ENCODE data around the gene NCF2.

GRCh38 chr1:183596500-183596899 is 6.2 kb upstream of the NCF2 start:
- TF ChIP-seq, protein P1, sequence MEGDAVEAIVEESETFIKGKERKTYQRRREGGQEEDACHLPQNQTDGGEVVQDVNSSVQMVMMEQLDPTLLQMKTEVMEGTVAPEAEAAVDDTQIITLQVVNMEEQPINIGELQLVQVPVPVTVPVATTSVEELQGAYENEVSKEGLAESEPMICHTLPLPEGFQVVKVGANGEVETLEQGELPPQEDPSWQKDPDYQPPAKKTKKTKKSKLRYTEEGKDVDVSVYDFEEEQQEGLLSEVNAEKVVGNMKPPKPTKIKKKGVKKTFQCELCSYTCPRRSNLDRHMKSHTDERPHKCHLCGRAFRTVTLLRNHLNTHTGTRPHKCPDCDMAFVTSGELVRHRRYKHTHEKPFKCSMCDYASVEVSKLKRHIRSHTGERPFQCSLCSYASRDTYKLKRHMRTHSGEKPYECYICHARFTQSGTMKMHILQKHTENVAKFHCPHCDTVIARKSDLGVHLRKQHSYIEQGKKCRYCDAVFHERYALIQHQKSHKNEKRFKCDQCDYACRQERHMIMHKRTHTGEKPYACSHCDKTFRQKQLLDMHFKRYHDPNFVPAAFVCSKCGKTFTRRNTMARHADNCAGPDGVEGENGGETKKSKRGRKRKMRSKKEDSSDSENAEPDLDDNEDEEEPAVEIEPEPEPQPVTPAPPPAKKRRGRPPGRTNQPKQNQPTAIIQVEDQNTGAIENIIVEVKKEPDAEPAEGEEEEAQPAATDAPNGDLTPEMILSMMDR (conservative IDR thresholded peaks at IDR 0.05 in 1 of 2, IDR thresholded peaks at IDR 0.05 in 1 of 2; ENCODE audit: low read depth in 1 of 2, low read length in 2 of 2) = no peak
- no peak for TF ChIP-seq EZH2 (IDR thresholded peaks at IDR 0.05; ENCODE audit: low read length, missing control alignments)

Data from fibroblast of lung (primary cell).